ENCODE data around the gene SLC29A4. TPM values are rescaled to one million over a fixed set of nuclear protein-coding genes. Genes with fewer than 3 reads are reported as not detected.
A peak's percentile ranks its signal among the peaks of the same experiment; 100 is the strongest.

Gene SLC29A4
- total and polyA plus RNA-seq, 8 donors, result 6.6 to 74.9 (median 14.0) TPM

DNA sequence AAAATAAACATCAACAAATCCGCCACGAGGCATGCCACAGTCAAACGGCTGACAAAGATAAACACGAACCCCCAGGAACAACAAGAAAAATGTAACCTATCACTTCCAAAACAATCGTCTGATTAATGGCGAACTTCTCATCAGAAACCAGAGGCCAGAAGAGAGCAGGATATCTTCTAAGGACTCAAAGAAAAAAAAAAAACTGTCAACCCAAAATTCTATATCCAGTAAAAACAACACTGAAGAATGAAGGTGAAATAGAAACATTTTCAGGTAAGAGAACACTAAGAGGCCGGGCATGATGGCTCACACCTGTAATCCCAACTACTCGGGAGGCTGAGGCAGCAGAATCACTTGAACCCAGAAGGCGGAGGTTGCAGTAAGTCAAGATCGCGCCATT is 54.3 kb downstream of the SLC29A4 start:
- FAIRE-seq (no peak), ATAC-seq (no peak), DNase-seq (no peak)
- no peaks in the 10 kb centered on the region for H3K9me3 ChIP-seq
- intact Hi-C loops (cut with DNase I), result no loop called here
- H3K4me1 ChIP-seq, result no peaks in the 10 kb centered on the region
- 95 to 96% methylated on average over 11 of the region's 11 CpGs for WGBS, 2 donors
- H3K4me3 ChIP-seq, result no peak overlapping the region
- H3K27ac ChIP-seq, result no peak overlapping the region
- TF ChIP-seq, protein P1, sequence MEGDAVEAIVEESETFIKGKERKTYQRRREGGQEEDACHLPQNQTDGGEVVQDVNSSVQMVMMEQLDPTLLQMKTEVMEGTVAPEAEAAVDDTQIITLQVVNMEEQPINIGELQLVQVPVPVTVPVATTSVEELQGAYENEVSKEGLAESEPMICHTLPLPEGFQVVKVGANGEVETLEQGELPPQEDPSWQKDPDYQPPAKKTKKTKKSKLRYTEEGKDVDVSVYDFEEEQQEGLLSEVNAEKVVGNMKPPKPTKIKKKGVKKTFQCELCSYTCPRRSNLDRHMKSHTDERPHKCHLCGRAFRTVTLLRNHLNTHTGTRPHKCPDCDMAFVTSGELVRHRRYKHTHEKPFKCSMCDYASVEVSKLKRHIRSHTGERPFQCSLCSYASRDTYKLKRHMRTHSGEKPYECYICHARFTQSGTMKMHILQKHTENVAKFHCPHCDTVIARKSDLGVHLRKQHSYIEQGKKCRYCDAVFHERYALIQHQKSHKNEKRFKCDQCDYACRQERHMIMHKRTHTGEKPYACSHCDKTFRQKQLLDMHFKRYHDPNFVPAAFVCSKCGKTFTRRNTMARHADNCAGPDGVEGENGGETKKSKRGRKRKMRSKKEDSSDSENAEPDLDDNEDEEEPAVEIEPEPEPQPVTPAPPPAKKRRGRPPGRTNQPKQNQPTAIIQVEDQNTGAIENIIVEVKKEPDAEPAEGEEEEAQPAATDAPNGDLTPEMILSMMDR (IDR thresholded peaks at IDR 0.05), result no peak
- H3K36me3 ChIP-seq, result peaks cover 4 to 23% (median 11%) of the 10 kb centered on the region in 3 donors
- no peaks in the 10 kb centered on the region for H3K27me3 ChIP-seq

- peak in 1 of 4 donors; percentile 31 for ATAC-seq
Observed at GRCh38 chr7:5339955-5340354, 57.2 kb downstream of the SLC29A4 start.

DNA sequence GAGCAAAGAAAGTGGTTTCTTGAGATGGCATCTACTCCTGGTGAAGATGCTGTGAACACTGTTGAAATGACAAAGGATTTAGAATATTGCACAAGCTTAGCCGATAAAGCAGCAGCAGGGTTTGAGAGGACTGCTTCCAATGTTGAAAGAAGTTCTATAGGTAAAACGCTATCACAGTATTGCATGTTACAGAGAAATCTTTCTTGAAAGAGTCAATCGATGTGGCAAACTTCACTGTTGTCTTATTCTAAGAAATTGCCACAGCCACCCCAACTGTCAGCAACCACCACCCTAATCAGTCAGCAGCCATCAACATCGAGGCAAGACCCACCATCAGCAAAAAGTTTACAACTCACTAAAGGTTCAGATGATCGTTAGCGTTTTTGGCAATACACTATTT is 59.9 kb downstream of the SLC29A4 start:
- no peaks in the 10 kb centered on the region for H3K27me3 ChIP-seq
- 96 to 97% methylated on average over 6 of the region's 6 CpGs for WGBS, 2 donors
- H3K4me1 ChIP-seq, result no peaks in the 10 kb centered on the region
- H3K36me3 ChIP-seq, result peaks cover 9 to 46% (median 35%) of the 10 kb centered on the region in 3 donors
- TF ChIP-seq, protein P1 (IDR thresholded peaks at IDR 0.05), result no peak
- no peak overlapping the region for H3K27ac ChIP-seq
- DNase-seq, result no peak
- no peaks in the 10 kb centered on the region for H3K9me3 ChIP-seq
- no peak for ATAC-seq
- no peak overlapping the region for H3K4me3 ChIP-seq
- no peak for FAIRE-seq
- intact Hi-C loops (cut with DNase I), result no loop called here

More at GRCh38 chr7:5339955-5340354, 57.2 kb downstream of the SLC29A4 start:
- Histone ChIP-seq H3K4me3 (no peak overlapping the region), H3K36me3 (peaks cover 4 to 42% (median 36%) of the 10 kb centered on the region in 3 donors), H3K27me3 (no peaks in the 10 kb centered on the region), H3K27ac (no peak overlapping the region), H3K9me3 (no peaks in the 10 kb centered on the region), H3K4me1 (no peaks in the 10 kb centered on the region)
- WGBS, 2 donors, result 49 to 56% methylated on average over 2 of the region's 2 CpGs
- TF ChIP-seq, protein P1 (IDR thresholded peaks at IDR 0.05), result no peak
- DNase-seq (no peak), FAIRE-seq (no peak)
- intact Hi-C loops (cut with DNase I), result no loop called here

GRCh38 chr7:5343884-5344283 is 61.1 kb downstream of the SLC29A4 start:
- Histone ChIP-seq H3K27me3 (no peaks in the 10 kb centered on the region), H3K27ac (no peak overlapping the region), H3K4me3 (no peak overlapping the region), H3K9me3 (no peaks in the 10 kb centered on the region), H3K4me1 (no peaks in the 10 kb centered on the region), H3K36me3 (peaks cover 5 to 46% (median 36%) of the 10 kb centered on the region in 3 donors)
- WGBS, 2 donors, result 96 to 99% methylated on average over 2 of the region's 2 CpGs
- ATAC-seq (no peak), FAIRE-seq (no peak), DNase-seq (no peak)
- TF ChIP-seq, protein P1 (IDR thresholded peaks at IDR 0.05), result no peak
- intact Hi-C loops (cut with DNase I), result no loop called here

GRCh38 chr7:5344342-5344741 is 61.6 kb downstream of the SLC29A4 start:
- H3K36me3 ChIP-seq, result peaks cover 5 to 46% (median 40%) of the 10 kb centered on the region in 3 donors
- no peak for ATAC-seq
- H3K9me3 ChIP-seq, result no peaks in the 10 kb centered on the region
- H3K27ac ChIP-seq, result no peak overlapping the region
- TF ChIP-seq, protein P1 (IDR thresholded peaks at IDR 0.05), result no peak
- no peak for FAIRE-seq
- intact Hi-C loops (cut with DNase I), result no loop called here
- H3K4me1 ChIP-seq, result no peaks in the 10 kb centered on the region
- H3K4me3 ChIP-seq, result no peak overlapping the region
- no peaks in the 10 kb centered on the region for H3K27me3 ChIP-seq
- DNase-seq, result no peak
- whole genome bisulfite sequencing, 2 donors, result 96 to 100% methylated on average over 4 of the region's 4 CpGs

Data from pancreas (tissue), 10 donors.